Gastrocnemius medialis (tissue), 4 donors: ENCODE measurements around the gene MAP4K5. TPM values are rescaled to one million over a fixed set of nuclear protein-coding genes. Genes with fewer than 3 reads are reported as not detected.
"Not testable (repeated sequence)": the region's sequence is repeated elsewhere in the genome, so short reads cannot be mapped to it uniquely, and the experiment has no call there.

Source experiments
- ATAC-seq, 2 donors: fragments of 150-250 bp; one replicate each; pipeline ENCODE4 v1.9.1; 2016
- DNase-seq, 2 donors: peaks; one replicate each; pipeline ENCODE4 v3.0.0-alpha.2; 2019
- H3K27ac ChIP-seq, 4 donors: fragments of 200-600 bp; sonication (generic); 1 replicate in 1 of 4; 2 replicates in 3 of 4; pipeline ENCODE4 v1.5.1; 2016 to 2018; ENCODE audit warnings: mild to moderate bottlenecking in 2 of 4, moderate library complexity in 1 of 4
- H3K27me3 ChIP-seq, 3 donors: fragments of 200-600 bp; sonication (generic) in 2 of 3; 1 replicate in 1 of 3; 2 replicates in 2 of 3; pipeline versions ENCODE4 v1.5.1 to v1.6.0; 2016 to 2019; ENCODE audit warnings: mild to moderate bottlenecking in 1 of 3, moderate library complexity in 1 of 3
- H3K36me3 ChIP-seq, 2 donors: fragments of 200-600 bp; sonication (generic) in 1 of 2; one replicate each; pipeline ENCODE4 v1.5.1; 2017 to 2018
- H3K4me1 ChIP-seq, 2 donors: fragments of 200-600 bp; sonication (generic) in 1 of 2; one replicate each; pipeline ENCODE4 v1.5.1; 2016 to 2017; ENCODE audit warnings: mild to moderate bottlenecking in 2 of 2
- H3K4me3 ChIP-seq, 4 donors: fragments of 200-600 bp; sonication (generic) in 3 of 4; 1 replicate in 1 of 4; 2 replicates in 3 of 4; pipeline ENCODE4 v1.5.1; 2016 to 2019; ENCODE audit warnings: mild to moderate bottlenecking in 2 of 4
- H3K9me3 ChIP-seq, 3 donors: fragments of 200-600 bp; sonication (generic) in 2 of 3; 1 replicate in 1 of 3; 2 replicates in 2 of 3; pipeline ENCODE4 v1.5.1; 2016 to 2019
- CTCF ChIP-seq, 5 experiments: fragments of 450-650 bp in 3 of 5; fragments of 200-600 bp in 2 of 5; sonication (generic) in 2 of 5; IDR thresholded peaks in 4 of 5; conservative IDR thresholded peaks in 1 of 5; 1 replicate in 4 of 5; 2 replicates in 1 of 5; pipeline ENCODE4 v1.5.1; 2016 to 2019; ENCODE audit warnings: antibody characterized with exemption in 5 of 5, mild to moderate bottlenecking in 3 of 5, moderate library complexity in 3 of 5
- POLR2A ChIP-seq, 2 donors: fragments of 450-650 bp; IDR thresholded peaks; one replicate each; pipeline ENCODE4 v1.6.1; 2017; ENCODE audit warnings: antibody characterized with exemption in 2 of 2, mild to moderate bottlenecking in 2 of 2, moderate library complexity in 2 of 2
- in situ Hi-C, 4 donors: fragments of 200-750 bp; cut with MboI; loops; one replicate each; pipeline versions ENCODE4 v1.15.0 to v1.8.0; 2017; ENCODE audit warnings: low sequenced_read_pairs in 4 of 4
- intact Hi-C: fragments of 100-400 bp; cut with DNase I; formaldehyde crosslinking; loops from one replicate; pipeline ENCODE4 v1.15.1; 2023; ENCODE audit warnings: low total_unique reads
- total RNA-seq, 4 donors: library from RNA; depleted of rRNA; stranded (reverse); fragments of >200 nt; gene quantifications; one replicate each; pipeline versions ENCODE4 v1.1.0 to v1.2.3, GENCODE V29; 2016

MAP4K5 gene
- total RNA-seq, 4 donors from 2014 or later = 35.3 to 63.9 (median 47.1) TPM

GRCh38 chr14:50559990-50560930, 27.9 kb upstream of the MAP4K5 start, which contains the start of gene ATL1:
ATL1 (plus strand) TSS chr14:50560145; CDS start chr14:50560266, 121 bp downstream.
- peak within 1 kb of the TSS; percentile 65 to 96 (median 74) for H3K4me3 ChIP-seq
- no peaks in the 10 kb centered on the region for H3K9me3 ChIP-seq
- H3K4me1 ChIP-seq = peaks cover 6 to 8% of the 10 kb centered on the region in 2 donors
- peak; percentile 45 to 49 for DNase-seq
- H3K36me3 ChIP-seq = no peaks in the 10 kb centered on the region
- in situ Hi-C loops = no loop called here
- TF ChIP-seq CTCF (IDR thresholded peaks at IDR 0.05 in 4 of 5, conservative IDR thresholded peaks at IDR 0.05 in 1 of 5) = no peak
- TF ChIP-seq POLR2A (IDR thresholded peaks at IDR 0.05) = peak in 1 of 2 donors; percentile 16
- H3K27me3 ChIP-seq = peaks cover 11 to 26% (median 14%) of the 10 kb centered on the region in 3 donors
- intact Hi-C loops = no loop called here
- ATAC-seq = peak; percentile 80 to 81
- peak within 1 kb of the TSS; percentile 61 to 80 (median 74) for H3K27ac ChIP-seq

- in situ Hi-C loops, H3K9me3 ChIP-seq, H3K36me3 ChIP-seq, H3K27me3 ChIP-seq, DNase-seq, H3K4me3 ChIP-seq, H3K27ac ChIP-seq, H3K4me1 ChIP-seq, ATAC-seq, intact Hi-C loops: not testable (repeated sequence)
These were observed 20.4 kb upstream of the MAP4K5 start for GRCh38 chr14:50552796-50553195.

- in situ Hi-C loops (no loop called here), intact Hi-C loops (no loop called here)
- H3K36me3 ChIP-seq = no peaks in the 10 kb centered on the region
- no peak overlapping the region for H3K4me3 ChIP-seq
- TF ChIP-seq POLR2A (IDR thresholded peaks at IDR 0.05) (no peak), CTCF (IDR thresholded peaks at IDR 0.05 in 4 of 5, conservative IDR thresholded peaks at IDR 0.05 in 1 of 5) (no peak)
- H3K27ac ChIP-seq = no peak overlapping the region
- DNase-seq = no peak
- H3K27me3 ChIP-seq = peaks cover 0 to 3% (median 2%) of the 10 kb centered on the region in 3 donors
- ATAC-seq = no peak
- H3K4me1 ChIP-seq = no peaks in the 10 kb centered on the region
- H3K9me3 ChIP-seq = no peaks in the 10 kb centered on the region
These were observed 19.5 kb upstream of the MAP4K5 start for GRCh38 chr14:50551877-50552276.

- ATAC-seq (no peak), DNase-seq (no peak)
- H3K27ac ChIP-seq = no peak overlapping the region
- H3K27me3 ChIP-seq = peaks cover 0 to 3% (median 0%) of the 10 kb centered on the region in 3 donors
- no peaks in the 10 kb centered on the region for H3K9me3 ChIP-seq
- no peaks in the 10 kb centered on the region for H3K36me3 ChIP-seq
- H3K4me3 ChIP-seq = no peak overlapping the region
- TF ChIP-seq POLR2A (IDR thresholded peaks at IDR 0.05) = no peak
- TF ChIP-seq CTCF (IDR thresholded peaks at IDR 0.05 in 4 of 5, conservative IDR thresholded peaks at IDR 0.05 in 1 of 5) = no peak
- intact Hi-C loops (no loop called here), in situ Hi-C loops (no loop called here)
- peaks cover 8 to 9% of the 10 kb centered on the region in 2 donors for H3K4me1 ChIP-seq
These were observed 17.9 kb upstream of the MAP4K5 start for GRCh38 chr14:50550294-50550693.

- no peaks in the 10 kb centered on the region for H3K27me3 ChIP-seq
- TF ChIP-seq POLR2A (IDR thresholded peaks at IDR 0.05) (no peak), CTCF (IDR thresholded peaks at IDR 0.05 in 4 of 5, conservative IDR thresholded peaks at IDR 0.05 in 1 of 5) (no peak)
- ATAC-seq (peak; percentile 70 to 83), DNase-seq (peak; percentile 37 to 44)
- peak overlapping the region in 1 of 4 donors; percentile 22 for H3K4me3 ChIP-seq
- in situ Hi-C loops = loop anchor here in 3 of 4 donors (10.0 to 25.0 kb wide), 2 partner anchors 229 to 683 kb away; partner anchors contain the start of gene NEMF (in 2 of the 3)
- no peaks in the 10 kb centered on the region for H3K9me3 ChIP-seq
- intact Hi-C loops = loop anchor here (1.0 to 10.0 kb wide), 2 partner anchors 122 to 699 kb away; partner anchors contain the start of gene TMX1
- peak overlapping the region; percentile 75 to 85 (median 78) for H3K27ac ChIP-seq
- no peaks in the 10 kb centered on the region for H3K36me3 ChIP-seq
- H3K4me1 ChIP-seq = peaks cover 14 to 27% of the 10 kb centered on the region in 2 donors
These were observed 13.2 kb upstream of the MAP4K5 start for GRCh38 chr14:50545618-50546017.
